MM.1S (cell line): Measurements from ENCODE around the gene HTRA1.

ENCODE experiments used
- EZH2phosphoT487 ChIP-seq: fragments of 300-600 bp; sonication (generic); IDR thresholded peaks from 2 replicates; pipeline ENCODE4 v1.6.1; 2018; ENCODE audit warnings: antibody characterized with exemption, low read length
- TF ChIP-seq, protein P1 (sequence below): fragments of 300-600 bp; sonication (generic); IDR thresholded peaks from 2 replicates; pipeline ENCODE4 v1.5.1; 2016; ENCODE audit warnings: antibody characterized with exemption, low read length, mixed read lengths

DNA sequence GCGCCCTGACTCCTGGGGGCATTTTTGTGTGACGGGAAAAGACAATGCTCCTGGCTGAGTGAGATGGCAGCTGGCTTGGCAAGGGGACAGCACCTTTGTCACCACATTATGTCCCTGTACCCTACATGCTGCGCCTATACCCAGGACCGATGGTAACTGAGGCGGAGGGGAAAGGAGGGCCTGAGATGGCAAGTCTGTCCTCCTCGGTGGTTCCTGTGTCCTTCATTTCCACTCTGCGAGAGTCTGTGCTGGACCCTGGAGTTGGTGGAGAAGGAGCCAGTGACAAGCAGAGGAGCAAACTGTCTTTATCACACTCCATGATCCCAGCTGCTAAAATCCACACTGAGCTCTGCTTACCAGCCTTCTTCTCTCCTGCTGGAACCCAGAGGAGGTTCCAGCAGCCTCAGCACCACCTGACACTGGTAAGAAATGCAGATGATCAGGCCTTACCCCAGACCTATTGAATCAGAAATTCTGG lies 6.7 kb upstream of the HTRA1 start, which contains the start of gene ARMS2:
- TF ChIP-seq, protein P1, sequence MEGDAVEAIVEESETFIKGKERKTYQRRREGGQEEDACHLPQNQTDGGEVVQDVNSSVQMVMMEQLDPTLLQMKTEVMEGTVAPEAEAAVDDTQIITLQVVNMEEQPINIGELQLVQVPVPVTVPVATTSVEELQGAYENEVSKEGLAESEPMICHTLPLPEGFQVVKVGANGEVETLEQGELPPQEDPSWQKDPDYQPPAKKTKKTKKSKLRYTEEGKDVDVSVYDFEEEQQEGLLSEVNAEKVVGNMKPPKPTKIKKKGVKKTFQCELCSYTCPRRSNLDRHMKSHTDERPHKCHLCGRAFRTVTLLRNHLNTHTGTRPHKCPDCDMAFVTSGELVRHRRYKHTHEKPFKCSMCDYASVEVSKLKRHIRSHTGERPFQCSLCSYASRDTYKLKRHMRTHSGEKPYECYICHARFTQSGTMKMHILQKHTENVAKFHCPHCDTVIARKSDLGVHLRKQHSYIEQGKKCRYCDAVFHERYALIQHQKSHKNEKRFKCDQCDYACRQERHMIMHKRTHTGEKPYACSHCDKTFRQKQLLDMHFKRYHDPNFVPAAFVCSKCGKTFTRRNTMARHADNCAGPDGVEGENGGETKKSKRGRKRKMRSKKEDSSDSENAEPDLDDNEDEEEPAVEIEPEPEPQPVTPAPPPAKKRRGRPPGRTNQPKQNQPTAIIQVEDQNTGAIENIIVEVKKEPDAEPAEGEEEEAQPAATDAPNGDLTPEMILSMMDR: no peak
- no peak for TF ChIP-seq EZH2phosphoT487
